ENCODE measurements around the gene SCAANT1.

SCAANT1 gene

GRCh38 chr3:63914312-63914711 lies 2.1 kb upstream of the SCAANT1 start:
- no peak overlapping the region for H3K4me3 ChIP-seq (ENCODE audit: low read depth, low read length)
- DNase-seq (ENCODE audit: low read depth): no peak
- TF ChIP-seq CTCF (IDR thresholded peaks at IDR 0.05; ENCODE audit: low read depth, low read length) (no peak), MAX (IDR thresholded peaks at IDR 0.05; ENCODE audit: low read depth, low read length) (no peak), MYC (IDR thresholded peaks at IDR 0.05; ENCODE audit: low read depth, low read length) (no peak), POLR2A (IDR thresholded peaks at IDR 0.05; ENCODE audit: extremely low read depth, insufficient read length) (no peak)

GRCh38 chr3:63912768-63913588 lies 795 bp upstream of the SCAANT1 start:
- no peak for DNase-seq (ENCODE audit: low read depth)
- TF ChIP-seq CTCF (IDR thresholded peaks at IDR 0.05; ENCODE audit: low read depth, low read length) (no peak), MAX (IDR thresholded peaks at IDR 0.05; ENCODE audit: low read depth, low read length) (no peak)
- peak overlapping the region; percentile 59 for H3K4me3 ChIP-seq (ENCODE audit: low read depth, low read length)

GRCh38 chr3:63911509-63911872 lies 692 bp downstream of the SCAANT1 start:
- peak overlapping the region; percentile 66 for H3K4me3 ChIP-seq (ENCODE audit: low read depth, low read length)
- no peak for DNase-seq (ENCODE audit: low read depth)
- TF ChIP-seq POLR2A (IDR thresholded peaks at IDR 0.05; ENCODE audit: extremely low read depth, insufficient read length): no peak
- no peak for TF ChIP-seq MYC (IDR thresholded peaks at IDR 0.05; ENCODE audit: low read depth, low read length)
- no peak for TF ChIP-seq MAX (IDR thresholded peaks at IDR 0.05; ENCODE audit: low read depth, low read length)
- no peak for TF ChIP-seq CTCF (IDR thresholded peaks at IDR 0.05; ENCODE audit: low read depth, low read length)

GRCh38 chr3:63910891-63911290 lies 1.3 kb downstream of the SCAANT1 start:
- DNase-seq (ENCODE audit: low read depth): peak; percentile 30
- H3K4me3 ChIP-seq (ENCODE audit: low read depth, low read length): peak overlapping the region; percentile 66
- no peak for TF ChIP-seq MYC (IDR thresholded peaks at IDR 0.05; ENCODE audit: low read depth, low read length)
- TF ChIP-seq POLR2A (IDR thresholded peaks at IDR 0.05; ENCODE audit: extremely low read depth, insufficient read length): no peak

- TF ChIP-seq MYC (IDR thresholded peaks at IDR 0.05; ENCODE audit: low read depth, low read length) (no peak), MAX (IDR thresholded peaks at IDR 0.05; ENCODE audit: low read depth, low read length) (no peak), POLR2A (IDR thresholded peaks at IDR 0.05; ENCODE audit: extremely low read depth, insufficient read length) (no peak), CTCF (IDR thresholded peaks at IDR 0.05; ENCODE audit: low read depth, low read length) (no peak)
- DNase-seq (ENCODE audit: low read depth): no peak
- H3K4me3 ChIP-seq (ENCODE audit: low read depth, low read length): no peak overlapping the region
Measured at GRCh38 chr3:63910001-63910400, 2.2 kb downstream of the SCAANT1 start.

GRCh38 chr3:63909431-63909830 lies 2.8 kb downstream of the SCAANT1 start:
- H3K4me3 ChIP-seq (ENCODE audit: low read depth, low read length): no peak overlapping the region
- TF ChIP-seq POLR2A (IDR thresholded peaks at IDR 0.05; ENCODE audit: extremely low read depth, insufficient read length) (no peak), MAX (IDR thresholded peaks at IDR 0.05; ENCODE audit: low read depth, low read length) (no peak), MYC (IDR thresholded peaks at IDR 0.05; ENCODE audit: low read depth, low read length) (no peak), CTCF (IDR thresholded peaks at IDR 0.05; ENCODE audit: low read depth, low read length) (no peak)
- DNase-seq (ENCODE audit: low read depth): no peak
